Gastrocnemius medialis (tissue), 4 donors: ENCODE data around the gene HSBP1L1.

ENCODE experiments used
- CTCF ChIP-seq, 5 experiments: fragments of 450-650 bp in 3 of 5; fragments of 200-600 bp in 2 of 5; sonication (generic) in 2 of 5; IDR thresholded peaks in 4 of 5; conservative IDR thresholded peaks in 1 of 5; 1 replicate in 4 of 5; 2 replicates in 1 of 5; pipeline ENCODE4 v1.5.1; 2016 to 2019; ENCODE audit warnings: antibody characterized with exemption in 5 of 5, mild to moderate bottlenecking in 3 of 5, moderate library complexity in 3 of 5
- POLR2A ChIP-seq, 2 donors: fragments of 450-650 bp; IDR thresholded peaks; one replicate each; pipeline ENCODE4 v1.6.1; 2017; ENCODE audit warnings: antibody characterized with exemption in 2 of 2, mild to moderate bottlenecking in 2 of 2, moderate library complexity in 2 of 2

GRCh38 chr18:79991494-79991893 lies 27.1 kb downstream of the HSBP1L1 start:
- TF ChIP-seq CTCF (IDR thresholded peaks at IDR 0.05 in 4 of 5, conservative IDR thresholded peaks at IDR 0.05 in 1 of 5) (no peak), POLR2A (IDR thresholded peaks at IDR 0.05) (no peak)
